DOHH2 (cell line): ENCODE measurements around the gene CARMIL1.

ENCODE experiments used
- H3F3A ChIP-seq: fragments of 200-600 bp; sonication (generic), shearing (Covaris generic); 2 replicates; pipeline ENCODE4 v1.6.0; 2016; ENCODE audit warnings: antibody characterized with exemption, mild to moderate bottlenecking; ENCODE audit not compliant: control insufficient read depth, insufficient read depth
- H3K27ac ChIP-seq: fragments of 200-600 bp; sonication (generic); 2 replicates; pipeline ENCODE4 v1.5.1; 2014; ENCODE audit warnings: low read depth, mild to moderate bottlenecking, low read length, moderate library complexity
- H3K27me3 ChIP-seq: fragments of 200-600 bp; sonication (generic); 2 replicates; pipeline ENCODE4 v1.6.1; 2014; ENCODE audit warnings: mild to moderate bottlenecking, low read length, mixed read lengths; ENCODE audit not compliant: control insufficient read depth
- H3K36me3 ChIP-seq: fragments of 200-600 bp; sonication (generic); 2 replicates; pipeline ENCODE4 v1.6.1; 2014; ENCODE audit warnings: mild to moderate bottlenecking, low read length, moderate library complexity, mixed read lengths; ENCODE audit not compliant: control insufficient read depth
- H3K4me1 ChIP-seq: fragments of 200-600 bp; sonication (generic); 2 replicates; pipeline ENCODE4 v1.6.1; 2014; ENCODE audit warnings: mild to moderate bottlenecking, low read length, mixed read lengths; ENCODE audit not compliant: control insufficient read depth
- H3K4me2 ChIP-seq: fragments of 200-600 bp; sonication (generic); 2 replicates; pipeline ENCODE4 v1.6.0; 2014; ENCODE audit warnings: mild to moderate bottlenecking, low read length, moderate library complexity
- H3K4me3 ChIP-seq: fragments of 200-600 bp; sonication (generic); 2 replicates; pipeline ENCODE4 v1.5.1; 2014; ENCODE audit warnings: mild to moderate bottlenecking, low read length, mixed read lengths
- H3K79me2 ChIP-seq: fragments of 200-600 bp; sonication (generic); 2 replicates; pipeline ENCODE4 v1.6.1; 2014; ENCODE audit warnings: mild to moderate bottlenecking, low read length, mixed read lengths; ENCODE audit not compliant: control insufficient read depth
- H3K9me2 ChIP-seq: fragments of 200-600 bp; sonication (generic); replicated peaks from 2 replicates; pipeline ENCODE4 v1.6.1; 2014; ENCODE audit warnings: mild to moderate bottlenecking, low read length, mixed read lengths; ENCODE audit not compliant: control insufficient read depth
- H3K9me3 ChIP-seq: fragments of 200-600 bp; sonication (generic); 2 replicates; pipeline ENCODE4 v1.6.1; 2014; ENCODE audit warnings: antibody characterized with exemption, low read length, mixed read lengths; ENCODE audit not compliant: control insufficient read depth, insufficient read depth
- H4K20me1 ChIP-seq: fragments of 200-600 bp; sonication (generic); 2 replicates; pipeline ENCODE4 v1.6.0; 2014; ENCODE audit warnings: low read depth, mild to moderate bottlenecking, antibody characterized with exemption, low read length, moderate library complexity; ENCODE audit not compliant: control insufficient read depth, insufficient read depth
- EZH2phosphoT487 ChIP-seq: fragments of 200-600 bp; sonication (generic); IDR thresholded peaks from 2 replicates; pipeline ENCODE4 v1.6.1; 2017; ENCODE audit warnings: borderline replicate concordance, mild to moderate bottlenecking, antibody characterized with exemption, low read length, moderate library complexity, mixed read lengths
- TF ChIP-seq, protein P1 (sequence below): fragments of 200-600 bp; sonication (generic); IDR thresholded peaks from one replicate; pipeline ENCODE4 v1.5.1; 2014; ENCODE audit warnings: antibody characterized with exemption, mild to moderate bottlenecking, low read depth, low read length; ENCODE audit not compliant: poor library complexity, severe bottlenecking

Gene CARMIL1

DNA sequence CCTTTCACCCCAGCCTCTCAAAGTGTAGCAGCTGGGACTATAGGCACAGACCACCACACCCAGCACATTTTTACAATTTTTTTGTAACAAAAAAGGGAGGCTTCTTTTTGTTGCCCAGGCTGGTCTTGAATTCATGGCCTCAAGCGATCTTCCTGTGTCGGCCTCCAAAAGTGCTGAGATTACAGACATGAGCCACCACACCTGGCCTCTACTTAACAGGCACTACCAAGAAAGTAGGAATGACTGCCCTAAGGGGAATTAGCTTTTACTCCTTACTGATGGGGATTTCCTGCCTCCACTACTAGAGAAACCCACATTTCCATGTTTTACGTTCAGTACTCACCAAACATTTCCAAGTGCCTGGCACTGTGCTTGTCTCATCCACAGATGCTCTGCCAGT, 109.6 kb downstream of the CARMIL1 start:
- Histone ChIP-seq H3K9me3 (no peaks in the 10 kb centered on the region), H3K4me2 (peak overlapping the region; percentile 94), H3K4me3 (peak overlapping the region; percentile 66), H3F3A (peaks cover 20% of the 10 kb centered on the region), H3K79me2 (peaks cover 53% of the 10 kb centered on the region), H3K27ac (peak overlapping the region; percentile 99), H3K9me2 (no peaks in the 10 kb centered on the region), H3K4me1 (peaks cover 68% of the 10 kb centered on the region), H3K27me3 (no peaks in the 10 kb centered on the region), H4K20me1 (no peaks in the 10 kb centered on the region), H3K36me3 (peaks cover 14% of the 10 kb centered on the region)
- no peak for TF ChIP-seq EZH2phosphoT487
- TF ChIP-seq, protein P1, sequence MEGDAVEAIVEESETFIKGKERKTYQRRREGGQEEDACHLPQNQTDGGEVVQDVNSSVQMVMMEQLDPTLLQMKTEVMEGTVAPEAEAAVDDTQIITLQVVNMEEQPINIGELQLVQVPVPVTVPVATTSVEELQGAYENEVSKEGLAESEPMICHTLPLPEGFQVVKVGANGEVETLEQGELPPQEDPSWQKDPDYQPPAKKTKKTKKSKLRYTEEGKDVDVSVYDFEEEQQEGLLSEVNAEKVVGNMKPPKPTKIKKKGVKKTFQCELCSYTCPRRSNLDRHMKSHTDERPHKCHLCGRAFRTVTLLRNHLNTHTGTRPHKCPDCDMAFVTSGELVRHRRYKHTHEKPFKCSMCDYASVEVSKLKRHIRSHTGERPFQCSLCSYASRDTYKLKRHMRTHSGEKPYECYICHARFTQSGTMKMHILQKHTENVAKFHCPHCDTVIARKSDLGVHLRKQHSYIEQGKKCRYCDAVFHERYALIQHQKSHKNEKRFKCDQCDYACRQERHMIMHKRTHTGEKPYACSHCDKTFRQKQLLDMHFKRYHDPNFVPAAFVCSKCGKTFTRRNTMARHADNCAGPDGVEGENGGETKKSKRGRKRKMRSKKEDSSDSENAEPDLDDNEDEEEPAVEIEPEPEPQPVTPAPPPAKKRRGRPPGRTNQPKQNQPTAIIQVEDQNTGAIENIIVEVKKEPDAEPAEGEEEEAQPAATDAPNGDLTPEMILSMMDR = no peak

DNA sequence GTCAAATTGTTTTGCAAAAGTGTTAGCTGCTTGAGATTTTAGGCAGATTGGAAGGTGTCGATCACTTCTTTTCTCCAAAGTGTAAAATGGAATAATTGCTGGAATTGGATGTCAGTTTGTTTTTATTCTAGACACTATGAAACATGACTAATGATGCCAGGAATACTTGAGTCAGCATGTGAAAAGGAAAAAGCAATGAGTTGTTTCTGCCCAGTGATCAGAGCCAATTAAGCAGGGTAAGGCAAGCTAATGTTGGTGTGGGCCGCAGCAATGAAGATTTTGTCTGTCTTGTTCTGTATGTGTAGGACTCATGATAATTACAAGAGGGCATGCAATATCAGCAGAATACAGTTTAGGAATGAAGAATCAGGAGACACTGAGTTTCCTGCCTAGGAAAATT, 110.3 kb downstream of the CARMIL1 start:
- Histone ChIP-seq H3K79me2 (peaks cover 50% of the 10 kb centered on the region), H3K9me2 (no peaks in the 10 kb centered on the region), H3K27ac (peak overlapping the region; percentile 99), H3K4me3 (peak overlapping the region; percentile 66), H3K4me1 (peaks cover 68% of the 10 kb centered on the region), H3K9me3 (no peaks in the 10 kb centered on the region), H3K27me3 (no peaks in the 10 kb centered on the region), H4K20me1 (no peaks in the 10 kb centered on the region), H3K36me3 (peaks cover 14% of the 10 kb centered on the region), H3F3A (peaks cover 20% of the 10 kb centered on the region), H3K4me2 (peak overlapping the region; percentile 94)
- no peak for TF ChIP-seq EZH2phosphoT487
- TF ChIP-seq, protein P1 = no peak

DNA sequence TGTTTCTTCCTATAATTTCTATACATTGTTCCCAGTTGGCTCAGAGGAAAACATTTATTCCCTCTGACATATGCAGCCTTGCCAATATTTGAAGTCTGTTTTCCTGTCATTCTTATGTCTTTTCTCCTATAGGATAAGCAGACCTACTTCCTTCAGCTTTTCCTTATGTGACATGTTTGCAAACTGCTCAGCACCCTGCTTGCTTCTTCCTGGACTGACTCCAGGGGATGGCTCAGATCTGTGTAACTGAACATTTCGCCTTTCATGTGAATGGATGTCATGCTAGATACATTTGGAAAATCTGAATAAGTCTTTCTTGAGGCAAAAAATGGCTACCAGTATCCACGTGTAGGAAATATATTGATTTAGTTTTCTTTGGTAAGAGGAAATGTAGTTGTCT, 113.2 kb downstream of the CARMIL1 start:
- Histone ChIP-seq H3K79me2 (peaks cover 36% of the 10 kb centered on the region), H3K4me1 (peaks cover 52% of the 10 kb centered on the region), H3K9me2 (no peaks in the 10 kb centered on the region), H3K27me3 (no peaks in the 10 kb centered on the region), H3K36me3 (peaks cover 10% of the 10 kb centered on the region), H3K9me3 (no peaks in the 10 kb centered on the region), H3K27ac (no peak overlapping the region), H3K4me3 (no peak overlapping the region), H3F3A (peaks cover 16% of the 10 kb centered on the region), H4K20me1 (no peaks in the 10 kb centered on the region), H3K4me2 (no peak overlapping the region)
- TF ChIP-seq, protein P1 = no peak

DNA sequence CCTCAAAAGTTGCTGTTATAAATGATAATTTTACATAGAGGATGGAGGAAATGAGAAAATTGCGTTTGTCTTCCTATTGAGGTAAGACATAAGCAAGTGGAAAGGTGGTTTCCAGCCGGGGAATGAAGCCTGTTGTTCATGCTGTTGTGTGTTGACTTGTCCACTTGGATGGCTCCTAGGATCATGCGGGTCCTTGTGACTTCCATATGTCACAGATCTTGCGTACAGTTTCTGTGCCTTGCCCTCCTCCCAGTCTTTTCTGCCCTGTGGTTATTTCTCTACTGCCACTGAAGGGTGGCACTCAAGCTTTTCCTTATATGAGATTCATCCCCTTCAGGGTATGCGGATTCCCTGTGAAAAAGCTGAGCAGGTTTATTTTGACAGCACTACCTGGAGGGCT, 116.6 kb downstream of the CARMIL1 start:
- no peaks in the 10 kb centered on the region for H3K36me3 ChIP-seq
- H3K27me3 ChIP-seq = no peaks in the 10 kb centered on the region
- H3K9me2 ChIP-seq = no peaks in the 10 kb centered on the region
- no peak overlapping the region for H3K4me2 ChIP-seq
- H3K27ac ChIP-seq = no peak overlapping the region
- peaks cover 39% of the 10 kb centered on the region for H3K4me1 ChIP-seq
- no peaks in the 10 kb centered on the region for H3K9me3 ChIP-seq
- TF ChIP-seq, protein P1 = no peak
- no peak for TF ChIP-seq EZH2phosphoT487
- no peaks in the 10 kb centered on the region; the same call in 1 of the 2 replicates for H3F3A ChIP-seq
- H3K79me2 ChIP-seq = peaks cover 23% of the 10 kb centered on the region
- H3K4me3 ChIP-seq = no peak overlapping the region
- H4K20me1 ChIP-seq = no peaks in the 10 kb centered on the region
